Peyer's patch (tissue), 4 donors: ENCODE data around the gene DCBLD2.

Source experiments
- CTCF ChIP-seq, 6 experiments: fragments of 450-650 bp in 4 of 6; fragments of 200-600 bp in 2 of 6; sonication (generic) in 1 of 6; IDR thresholded peaks; one replicate each; pipeline ENCODE4 v1.5.1; 2017 to 2019; ENCODE audit warnings: antibody characterized with exemption in 6 of 6, mild to moderate bottlenecking in 3 of 6, moderate library complexity in 1 of 6
- POLR2A ChIP-seq, 2 donors: fragments of 450-650 bp; IDR thresholded peaks; one replicate each; pipeline ENCODE4 v1.5.1; 2017; ENCODE audit warnings: antibody characterized with exemption in 2 of 2, mild to moderate bottlenecking in 2 of 2, moderate library complexity in 2 of 2

DNA sequence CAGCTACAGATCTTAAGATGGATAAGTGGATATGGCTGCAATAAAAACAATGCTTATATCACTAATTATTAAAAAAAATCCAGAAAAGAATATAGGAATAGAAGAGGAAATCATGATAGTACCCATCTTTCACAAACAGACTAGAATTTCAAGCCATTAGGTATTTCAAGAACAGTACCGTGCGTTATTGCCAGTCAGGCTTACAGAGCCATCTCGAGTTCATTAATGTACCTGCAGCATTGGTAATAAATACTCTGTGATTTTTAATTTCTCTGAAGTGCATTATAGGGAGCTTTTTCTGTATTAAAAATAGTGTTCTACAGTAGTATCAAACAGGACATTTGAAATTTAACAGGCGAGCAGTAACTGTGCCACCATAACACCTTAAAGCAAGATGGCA is 102.7 kb downstream of the DCBLD2 start:
- TF ChIP-seq POLR2A (IDR thresholded peaks at IDR 0.05) (no peak), CTCF (IDR thresholded peaks at IDR 0.05) (no peak)
